ENCODE data around the gene MRGPRF.
A peak's percentile ranks its signal among the peaks of the same experiment; 100 is the strongest.

Gene MRGPRF

GRCh38 chr11:69013009-69013951 is at the start of gene MRGPRF:
Gene MRGPRF (minus strand): TSS chr11:69013246. CDS start chr11:69009901, 3,345 bp downstream.
- peak within 1 kb of the TSS; percentile 27 for H3K4me3 ChIP-seq (ENCODE audit: low read depth, low read length)

- H3K4me3 ChIP-seq (ENCODE audit: low read depth, low read length) = no peak overlapping the region
Measured at GRCh38 chr11:69062169-69062855, 49.3 kb upstream of the MRGPRF start.

DNA sequence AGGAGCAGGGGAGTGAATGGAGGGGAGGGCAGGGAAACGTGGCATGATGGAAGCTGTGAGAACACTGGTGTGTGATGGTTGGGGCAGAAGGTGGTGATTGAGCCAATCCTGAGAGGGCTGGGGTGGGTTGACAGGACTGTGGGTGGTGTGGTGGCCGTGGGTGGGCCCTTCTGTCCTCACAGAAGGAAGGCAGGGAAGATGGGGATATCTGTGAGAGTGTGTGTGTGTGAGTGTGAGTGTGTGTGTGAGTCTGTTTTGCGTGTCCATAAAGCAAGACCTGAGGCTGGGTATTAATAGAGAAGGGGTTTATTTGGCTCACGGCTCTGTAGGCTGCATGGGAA is 48.6 kb upstream of the MRGPRF start:
- no peak overlapping the region for H3K4me3 ChIP-seq (ENCODE audit: low read depth, low read length)

- no peak overlapping the region for H3K4me3 ChIP-seq (ENCODE audit: low read depth, low read length)
Measured at GRCh38 chr11:69060806-69061712, 48.0 kb upstream of the MRGPRF start.

DNA sequence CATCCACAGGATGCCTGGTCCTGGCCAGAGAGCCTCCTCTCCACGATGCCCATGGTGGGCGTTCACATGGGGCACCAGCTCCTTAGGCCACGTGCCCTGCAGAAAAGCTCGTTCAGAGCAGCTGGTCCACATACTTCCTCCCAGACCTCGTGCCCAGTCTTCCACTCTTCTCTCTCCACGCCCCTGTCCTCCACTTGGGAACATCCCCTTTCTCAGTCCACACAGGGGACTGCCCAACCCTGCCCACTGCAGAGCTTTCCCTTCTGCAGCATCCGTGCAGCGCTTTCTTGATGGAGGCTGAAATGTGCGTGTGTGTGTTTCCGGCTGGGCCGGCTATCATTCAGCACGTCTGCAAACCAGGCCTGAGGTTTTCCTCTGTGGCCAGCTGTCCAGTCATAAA is 46.9 kb upstream of the MRGPRF start:
- H3K4me3 ChIP-seq (ENCODE audit: low read depth, low read length) = no peak overlapping the region

DNA sequence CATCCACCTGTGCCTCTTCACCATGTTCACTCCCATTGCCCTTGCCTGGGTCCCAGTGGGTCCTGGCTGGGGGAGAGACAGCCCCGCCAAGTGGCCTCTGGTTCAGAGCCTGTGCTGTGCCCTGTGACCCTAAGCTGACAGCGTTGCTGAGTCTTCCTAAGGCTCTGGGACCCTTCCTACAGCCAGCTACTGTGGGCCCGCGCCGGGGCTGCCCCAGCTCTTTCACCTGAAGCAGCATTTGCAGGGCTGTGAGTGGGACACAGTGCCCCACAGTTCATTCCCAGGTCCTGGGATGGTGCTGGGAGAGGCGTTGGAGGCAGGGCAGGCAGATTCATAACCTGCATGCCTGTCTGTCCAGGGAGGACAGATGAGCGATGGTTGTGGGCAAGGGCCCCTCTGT is 46.4 kb upstream of the MRGPRF start:
- no peak overlapping the region for H3K4me3 ChIP-seq (ENCODE audit: low read depth, low read length)

DNA sequence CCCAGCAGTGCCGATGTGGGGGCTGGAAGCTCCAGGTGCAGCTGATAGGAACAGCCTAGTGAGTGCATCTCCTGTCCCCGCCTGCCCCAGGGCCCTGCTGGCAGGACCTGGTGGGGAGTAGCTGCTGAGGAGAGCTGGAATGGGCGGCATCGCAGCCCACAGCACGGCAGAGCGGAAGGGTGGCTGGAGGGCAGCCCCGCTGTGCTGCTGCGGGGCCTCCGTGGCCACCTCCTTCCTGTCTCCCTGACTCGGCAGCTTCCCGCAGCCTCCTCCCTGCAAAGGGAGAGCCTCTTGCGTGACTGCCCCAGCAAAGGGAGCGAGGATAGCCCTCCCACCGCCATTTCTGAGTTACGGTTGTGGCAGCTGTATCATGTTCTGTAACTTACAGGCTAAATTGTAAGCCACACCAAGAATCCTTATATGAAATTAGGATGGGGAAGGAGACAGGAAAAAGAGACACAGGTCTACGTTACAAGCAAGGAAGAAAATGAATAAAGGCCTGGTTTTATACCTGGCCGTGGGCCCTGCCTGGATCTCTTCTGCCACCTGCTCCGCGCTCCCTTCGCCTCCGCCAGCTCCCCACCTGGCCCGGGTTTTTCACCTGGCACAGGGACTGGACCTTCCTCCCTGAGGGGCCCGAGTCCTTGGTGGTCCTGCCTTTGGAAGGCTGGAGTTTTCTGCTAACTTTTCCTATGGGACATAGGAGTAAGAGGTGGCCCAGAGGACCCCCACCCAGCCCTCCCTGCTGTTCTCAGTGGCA is 45.6 kb upstream of the MRGPRF start:
- no peak overlapping the region for H3K4me3 ChIP-seq (ENCODE audit: low read depth, low read length)

DNA sequence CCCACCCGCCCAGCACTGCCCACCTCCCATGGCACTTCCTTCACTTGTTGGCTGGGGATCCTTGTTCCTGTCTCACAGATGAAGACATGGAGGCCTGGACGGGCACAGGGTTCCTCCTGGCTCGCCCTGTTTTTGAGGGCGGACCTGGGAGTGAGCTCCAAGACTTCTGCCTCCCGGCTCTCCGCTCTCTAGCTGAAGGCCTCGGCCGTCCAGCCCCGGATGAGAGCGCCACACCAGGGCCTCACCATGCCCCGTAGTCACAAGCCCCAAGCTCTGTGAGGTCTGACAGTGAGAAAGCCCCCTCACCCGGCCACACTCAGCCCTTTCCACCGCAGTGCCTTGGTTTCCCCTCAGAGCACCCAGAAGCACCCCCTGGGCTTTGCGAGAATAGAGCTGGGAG is 44.8 kb upstream of the MRGPRF start:
- H3K4me3 ChIP-seq (ENCODE audit: low read depth, low read length) = no peak overlapping the region

DNA sequence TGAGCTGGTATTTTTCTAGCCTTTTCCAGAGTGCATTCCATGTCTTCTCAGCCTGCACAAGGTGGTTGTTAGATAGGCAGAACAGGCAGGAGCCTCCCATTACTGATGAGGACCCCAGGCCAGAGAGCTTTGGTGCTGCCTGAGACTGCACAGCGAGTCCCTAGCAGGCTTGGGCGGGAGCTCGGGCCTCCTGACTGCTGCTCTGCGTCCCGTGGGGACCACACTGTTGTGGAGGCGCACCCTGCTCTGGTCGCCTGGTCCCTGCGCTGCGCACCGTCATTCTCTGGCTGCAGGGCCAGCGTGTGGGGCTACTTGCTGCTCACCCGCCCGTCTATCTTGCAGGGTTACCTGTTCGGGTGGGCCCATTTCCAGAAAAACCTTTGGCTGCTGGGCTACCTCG is 44.2 kb upstream of the MRGPRF start:
- no peak overlapping the region for H3K4me3 ChIP-seq (ENCODE audit: low read depth, low read length)

DNA sequence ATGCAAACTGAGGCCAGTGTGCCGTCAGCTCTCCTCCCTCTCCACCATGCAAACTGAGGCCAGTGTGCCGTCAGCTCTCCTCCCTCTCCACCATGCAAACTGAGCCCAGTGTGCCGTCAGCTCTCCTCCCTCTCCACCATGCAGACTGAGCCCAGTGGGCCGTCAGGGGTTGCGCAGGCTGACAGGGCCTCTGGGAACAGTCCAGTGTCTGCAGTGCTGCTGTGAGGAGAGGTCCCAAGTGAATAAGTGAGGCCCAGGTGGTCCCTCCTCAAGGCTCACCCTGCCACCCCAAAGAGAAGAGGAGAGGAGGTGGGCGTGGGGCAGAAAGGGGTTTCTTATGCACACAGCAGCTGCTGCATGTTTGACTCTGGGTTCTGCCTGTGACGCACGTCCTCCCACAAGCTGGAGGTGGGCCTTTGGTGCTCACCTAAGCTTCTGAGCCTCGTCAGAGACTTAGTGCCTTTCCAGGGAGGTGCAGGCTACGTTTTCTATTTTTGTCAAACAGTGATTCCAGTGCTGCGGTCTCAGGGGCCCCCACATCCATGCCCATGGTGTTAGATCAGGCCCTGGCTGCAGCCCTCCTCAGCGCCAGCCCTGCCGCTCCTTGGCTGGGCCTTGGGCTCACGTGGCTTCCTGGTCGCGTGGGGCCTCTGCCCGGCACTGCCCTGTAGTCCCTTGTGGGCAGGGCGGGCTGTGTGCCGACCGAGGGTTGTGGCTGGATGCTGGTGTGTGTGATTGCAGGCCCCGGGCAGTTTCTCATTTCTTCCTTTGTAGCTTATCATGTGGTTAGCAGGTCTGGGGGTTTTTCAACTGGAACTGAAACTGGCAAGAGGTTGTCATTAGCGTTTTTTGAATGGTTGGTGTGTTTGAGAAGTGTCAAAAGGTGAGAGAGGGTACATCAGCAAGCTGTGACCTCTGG is 42.8 kb upstream of the MRGPRF start:
- H3K4me3 ChIP-seq (ENCODE audit: low read depth, low read length) = no peak overlapping the region

DNA sequence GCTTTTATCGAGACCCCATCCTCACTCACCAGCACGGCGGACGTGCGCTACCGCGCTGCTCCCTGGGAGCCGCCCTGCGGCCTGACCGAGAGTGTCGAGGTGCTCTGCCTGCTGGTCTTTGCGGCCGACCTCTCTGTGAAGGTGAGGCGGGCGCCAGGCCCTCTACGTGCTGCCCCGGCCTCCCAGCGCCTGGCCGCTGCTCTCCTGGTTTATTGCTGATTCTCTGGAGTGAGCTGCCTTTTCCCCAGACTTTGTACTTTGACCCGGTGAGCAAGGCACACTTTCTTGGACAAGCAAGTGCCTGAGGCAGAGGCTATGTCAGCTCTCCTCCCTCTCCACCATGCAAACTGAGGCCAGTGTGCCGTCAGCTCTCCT is 42.2 kb upstream of the MRGPRF start:
- H3K4me3 ChIP-seq (ENCODE audit: low read depth, low read length) = no peak overlapping the region

GRCh38 chr11:69054397-69055211 is 41.6 kb upstream of the MRGPRF start:
- H3K4me3 ChIP-seq (ENCODE audit: low read depth, low read length) = no peak overlapping the region

DNA sequence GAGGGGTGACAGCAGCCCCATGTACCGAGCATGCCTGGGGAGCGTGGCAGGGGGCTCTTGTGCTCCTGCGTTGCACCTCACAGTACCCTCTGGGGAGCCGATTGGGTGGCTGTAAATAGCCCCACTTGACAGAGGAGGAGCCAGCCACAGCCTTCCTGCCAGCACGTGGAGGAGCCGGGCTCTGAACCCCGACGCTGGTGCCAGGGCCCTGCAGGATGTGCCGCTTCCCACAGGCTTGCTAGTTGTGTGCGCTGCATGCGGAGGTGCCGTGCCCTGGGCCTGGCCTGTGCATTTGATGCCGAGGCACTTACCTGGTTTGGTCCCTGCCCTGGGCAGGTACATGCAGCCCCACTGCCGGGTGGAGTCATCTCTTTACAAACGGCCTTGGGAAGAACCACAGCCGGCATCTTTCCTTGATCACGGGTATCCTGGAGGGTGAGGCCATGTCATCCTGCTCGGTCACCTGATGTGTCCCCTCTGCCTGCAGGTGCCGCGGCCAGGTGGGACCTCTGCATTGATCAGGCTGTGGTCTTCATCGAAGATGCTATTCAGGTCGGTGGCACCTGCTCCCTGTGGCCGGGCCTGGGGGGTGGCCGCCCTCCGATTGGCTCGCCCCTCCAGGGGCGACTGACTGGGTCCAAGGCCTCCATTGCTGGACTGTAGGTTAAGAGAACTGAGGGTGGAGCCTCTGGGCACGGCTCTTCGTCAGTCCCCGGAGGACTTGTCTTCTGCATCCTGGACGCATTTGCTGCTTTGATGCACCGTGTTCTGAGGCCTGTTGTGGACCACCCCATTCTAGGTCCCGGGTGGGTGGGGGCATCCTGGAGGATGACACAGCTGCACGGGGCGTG is 40.7 kb upstream of the MRGPRF start:
- no peak overlapping the region for H3K4me3 ChIP-seq (ENCODE audit: low read depth, low read length)

GRCh38 chr11:69053169-69053477 is 40.1 kb upstream of the MRGPRF start:
- no peak overlapping the region for H3K4me3 ChIP-seq (ENCODE audit: low read depth, low read length)

GRCh38 chr11:69052343-69053168 is 39.5 kb upstream of the MRGPRF start:
- H3K4me3 ChIP-seq (ENCODE audit: low read depth, low read length) = no peak overlapping the region

DNA sequence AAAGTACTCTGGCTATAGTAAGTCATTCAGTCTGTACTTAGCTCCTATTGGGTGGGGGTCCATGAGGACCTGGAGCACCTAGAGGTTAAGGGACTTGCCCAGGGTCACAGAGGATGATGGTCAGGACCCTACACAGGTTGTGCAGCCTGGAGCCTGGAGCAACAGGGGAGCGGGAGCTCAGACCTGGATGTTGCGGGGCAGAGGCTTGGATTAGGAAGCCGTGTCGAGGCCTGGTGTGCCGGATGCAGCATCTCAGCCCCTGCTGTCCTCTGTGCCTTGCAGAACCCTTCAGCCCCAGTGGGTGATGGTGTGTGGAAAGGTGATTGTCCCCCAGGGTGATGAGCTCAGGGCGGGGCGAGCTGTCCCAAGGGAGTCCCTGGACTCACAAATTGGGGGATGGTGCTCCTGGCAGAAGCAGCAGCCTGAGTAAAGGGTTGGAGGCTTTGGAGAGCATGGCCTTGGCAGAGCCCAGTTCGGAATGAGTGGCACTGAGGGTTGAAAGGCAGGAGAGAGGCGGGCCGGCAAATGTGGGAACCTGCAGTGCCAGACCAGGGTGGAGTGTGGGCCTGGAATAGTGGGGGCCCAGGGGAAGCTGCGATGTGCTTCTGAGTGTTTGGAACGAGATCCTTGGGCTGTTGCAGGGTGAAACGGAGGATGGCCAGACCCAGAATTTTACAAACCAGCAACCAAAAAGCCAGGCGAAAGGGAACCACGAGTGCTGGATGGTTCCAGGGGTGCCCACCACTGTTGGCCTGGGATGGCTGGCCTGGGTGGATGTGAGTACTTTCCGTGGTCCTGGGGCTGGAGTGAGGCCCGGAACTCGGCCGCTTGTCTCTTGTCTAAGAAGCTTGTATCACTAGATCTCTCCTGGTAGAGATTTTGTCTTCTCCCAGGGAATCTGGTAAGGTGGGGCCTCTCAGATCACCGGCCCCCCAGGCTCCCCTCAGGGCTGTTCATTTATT is 38.6 kb upstream of the MRGPRF start:
- no peak overlapping the region for H3K4me3 ChIP-seq (ENCODE audit: low read depth, low read length)

Measured in iPS-11a (cell line).